HepG2 (cell line): ENCODE data around the gene UBR3. TPM values are rescaled to one million over a fixed set of nuclear protein-coding genes. Genes with fewer than 3 reads are reported as not detected.

Source experiments
- ATF7 ChIP-seq, 2 experiments: fragments of 450-650 bp in 1 of 2; sonication (generic) in 1 of 2; formaldehyde crosslinking in 1 of 2; IDR thresholded peaks; 2 replicates each; pipeline versions ENCODE4 v1.4.0 to v1.6.1; 2016 to 2020; ENCODE audit warnings: antibody characterized with exemption in 1 of 2, mild to moderate bottlenecking in 1 of 2, missing genetic modification reagents in 1 of 2
- BCL6 ChIP-seq: IDR thresholded peaks from 2 replicates; pipeline ENCODE4 v1.6.1; 2016; ENCODE audit warnings: missing genetic modification reagents, missing compliant biosample characterization
- JUND ChIP-seq: sonication (generic); formaldehyde crosslinking; IDR thresholded peaks from 2 replicates; pipeline ENCODE4 v1.8.0; 2022; ENCODE audit warnings: mild to moderate bottlenecking, missing genetic modification reagents
- NCOA1 ChIP-seq: sonication (generic); formaldehyde crosslinking; IDR thresholded peaks from 2 replicates; pipeline ENCODE4 v1.9.0; 2021; ENCODE audit warnings: missing genetic modification reagents
- RBM39 ChIP-seq: fragments of 200-400 bp; formaldehyde crosslinking; IDR thresholded peaks from one replicate; pipeline ENCODE4 v1.6.1; 2018; ENCODE audit warnings: antibody characterized with exemption, mild to moderate bottlenecking, low read depth, low read length; ENCODE audit not compliant: poor library complexity, severe bottlenecking
- ZFP62 ChIP-seq: sonication (generic); formaldehyde crosslinking; IDR thresholded peaks from 2 replicates; pipeline ENCODE4 v1.4.0; 2020; ENCODE audit warnings: missing genetic modification reagents
- ZNF101 ChIP-seq: sonication (generic); formaldehyde crosslinking; IDR thresholded peaks from 2 replicates; pipeline ENCODE4 v1.4.0; 2020; ENCODE audit warnings: mild to moderate bottlenecking, low read depth, missing genetic modification reagents, borderline replicate concordance
- ZNF138 ChIP-seq: sonication (generic); formaldehyde crosslinking; IDR thresholded peaks from 2 replicates; pipeline ENCODE4 v1.5.0; 2020; ENCODE audit warnings: mild to moderate bottlenecking, low read depth, missing genetic modification reagents
- ZNF296 ChIP-seq: sonication (generic); formaldehyde crosslinking; conservative IDR thresholded peaks from 2 replicates; pipeline ENCODE4 v1.5.0; 2020; ENCODE audit warnings: mild to moderate bottlenecking, missing genetic modification reagents
- ZNF350 ChIP-seq: sonication (generic); formaldehyde crosslinking; IDR thresholded peaks from 2 replicates; pipeline ENCODE4 v1.4.0; 2020; ENCODE audit warnings: mild to moderate bottlenecking, low read depth, missing genetic modification reagents, borderline replicate concordance
- ZNF670 ChIP-seq: sonication (generic); formaldehyde crosslinking; IDR thresholded peaks from 2 replicates; pipeline ENCODE4 v1.8.0; 2022; ENCODE audit warnings: mild to moderate bottlenecking, missing genetic modification reagents, borderline replicate concordance
- polyA plus RNA-seq, 8 experiments: library from polyadenylated mRNA; depleted of rRNA in 3 of 8; stranded (reverse) in 7 of 8; unstranded in 1 of 8; fragments of >200 nt; fragmentation: Illumina TruSeq in 4 of 8; extraction: Trizol in 4 of 8; gene quantifications; 2 replicates each; pipeline versions ENCODE4 v1.2.1 to v1.2.3, GENCODE V29; 2011 to 2016; ENCODE audit warnings: low read depth in 4 of 8, missing spikeins in 1 of 8, mixed read lengths in 1 of 8; ENCODE audit not compliant: insufficient read depth in 1 of 8
- total RNA-seq, 5 experiments: library from RNA; depleted of rRNA; stranded (reverse); fragments of >200 nt; fragmentation: Illumina TruSeq; extraction: Trizol; gene quantifications; 2 replicates each; pipeline ENCODE4 v1.2.3, GENCODE V29; 2016; ENCODE audit warnings: low read depth in 1 of 5
- TF ChIP-seq, protein P1 (sequence below): sonication (generic); formaldehyde crosslinking; IDR thresholded peaks from 2 replicates; pipeline ENCODE4 v1.5.1; 2020; ENCODE audit warnings: mild to moderate bottlenecking, missing genetic modification reagents, borderline replicate concordance
- TF ChIP-seq, protein P2 (sequence below): sonication (generic); formaldehyde crosslinking; IDR thresholded peaks from 2 replicates; pipeline ENCODE4 v1.8.0; 2022; ENCODE audit warnings: mild to moderate bottlenecking, missing genetic modification reagents
- TF ChIP-seq, protein P3 (sequence below): sonication (generic); formaldehyde crosslinking; conservative IDR thresholded peaks from 2 replicates; pipeline ENCODE4 v1.4.0; 2020; ENCODE audit warnings: missing genetic modification reagents
- TF ChIP-seq, protein P4 (sequence below): sonication (generic); formaldehyde crosslinking; IDR thresholded peaks from 2 replicates; pipeline ENCODE4 v1.4.0; 2020; ENCODE audit warnings: missing genetic modification reagents
- TF ChIP-seq, protein P5 (sequence below): IDR thresholded peaks from 2 replicates; pipeline ENCODE4 v1.6.1; 2016; ENCODE audit warnings: low read depth
- TF ChIP-seq, protein P6 (sequence below): sonication (generic); formaldehyde crosslinking; IDR thresholded peaks from 2 replicates; pipeline ENCODE4 v1.5.0; 2020; ENCODE audit warnings: mild to moderate bottlenecking, missing genetic modification reagents

The UBR3 gene
- total and polyA plus RNA-seq, 2 of the 13 experiments (the other 11 are each of a cell fraction or from before 2014, with no cell fraction given): 15.1 to 28.0 TPM

DNA sequence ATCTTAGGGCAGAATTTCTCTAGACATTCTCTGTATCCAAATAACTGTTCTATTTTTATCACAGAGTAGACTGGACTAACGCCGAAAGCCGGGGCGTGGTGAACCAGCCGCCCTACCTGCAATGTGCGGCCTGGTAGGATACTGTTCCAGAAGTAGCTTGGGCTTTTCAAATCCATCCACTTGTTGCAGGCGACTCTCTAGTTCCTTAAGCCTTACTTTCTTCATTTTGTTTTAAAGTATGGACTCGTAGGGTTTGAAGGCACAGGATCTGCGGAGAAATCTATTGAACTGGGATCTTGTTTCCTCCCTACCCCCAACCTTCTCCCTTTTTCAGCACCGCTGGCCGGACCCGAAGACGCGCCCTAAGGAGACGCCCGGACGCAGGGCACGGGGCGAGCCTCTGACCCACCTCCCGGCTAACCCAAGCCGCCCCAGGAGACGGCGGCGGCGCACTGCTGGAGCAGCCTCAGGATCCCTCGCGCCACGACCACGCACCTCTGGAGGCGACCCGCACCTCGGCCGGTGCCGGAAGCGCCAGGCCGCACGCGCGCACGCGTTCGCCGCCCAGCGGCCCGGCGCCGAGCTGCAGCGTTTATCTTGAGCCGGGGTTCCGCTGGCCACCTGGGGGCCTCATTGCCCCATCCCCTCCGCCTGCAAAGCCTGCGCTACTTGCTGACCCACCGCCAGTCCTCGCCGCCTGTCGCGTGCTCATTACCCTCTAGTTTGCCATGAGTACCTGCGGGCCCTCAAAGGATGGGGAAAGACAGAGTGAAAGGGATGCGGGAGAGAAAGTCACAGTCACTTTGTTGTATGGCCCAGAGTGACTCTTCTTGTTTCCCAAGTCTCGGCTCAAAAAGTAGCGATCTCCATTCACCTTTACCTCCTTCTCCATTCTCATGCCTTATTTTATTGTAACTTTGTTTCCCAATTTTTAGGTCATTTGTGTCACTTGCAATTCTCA lies 2.6 kb upstream of the UBR3 start, which contains the start of gene METTL5 (continued):
- 0 out of 2 replicates have a peak, but pooled peaks have one; percentile 67 for TF ChIP-seq ZNF296
- peak; percentile 88 for TF ChIP-seq NCOA1 (CRISPR knock-in tag)
- TF ChIP-seq, protein P1, sequence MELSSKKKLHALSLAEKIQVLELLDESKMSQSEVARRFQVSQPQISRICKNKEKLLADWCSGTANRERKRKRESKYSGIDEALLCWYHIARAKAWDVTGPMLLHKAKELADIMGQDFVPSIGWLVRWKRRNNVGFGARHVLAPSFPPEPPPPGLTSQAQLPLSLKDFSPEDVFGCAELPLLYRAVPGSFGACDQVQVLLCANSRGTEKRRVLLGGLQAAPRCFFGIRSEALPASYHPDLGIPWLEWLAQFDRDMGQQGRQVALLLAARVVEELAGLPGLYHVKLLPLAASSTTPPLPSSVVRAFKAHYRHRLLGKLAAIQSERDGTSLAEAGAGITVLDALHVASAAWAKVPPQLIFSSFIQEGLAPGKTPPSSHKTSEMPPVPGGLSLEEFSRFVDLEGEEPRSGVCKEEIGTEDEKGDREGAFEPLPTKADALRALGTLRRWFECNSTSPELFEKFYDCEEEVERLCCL (CRISPR knock-in tag): peak; percentile 93
- TF ChIP-seq, protein P2, sequence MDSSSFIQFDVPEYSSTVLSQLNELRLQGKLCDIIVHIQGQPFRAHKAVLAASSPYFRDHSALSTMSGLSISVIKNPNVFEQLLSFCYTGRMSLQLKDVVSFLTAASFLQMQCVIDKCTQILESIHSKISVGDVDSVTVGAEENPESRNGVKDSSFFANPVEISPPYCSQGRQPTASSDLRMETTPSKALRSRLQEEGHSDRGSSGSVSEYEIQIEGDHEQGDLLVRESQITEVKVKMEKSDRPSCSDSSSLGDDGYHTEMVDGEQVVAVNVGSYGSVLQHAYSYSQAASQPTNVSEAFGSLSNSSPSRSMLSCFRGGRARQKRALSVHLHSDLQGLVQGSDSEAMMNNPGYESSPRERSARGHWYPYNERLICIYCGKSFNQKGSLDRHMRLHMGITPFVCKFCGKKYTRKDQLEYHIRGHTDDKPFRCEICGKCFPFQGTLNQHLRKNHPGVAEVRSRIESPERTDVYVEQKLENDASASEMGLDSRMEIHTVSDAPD: peak; percentile 87
- TF ChIP-seq, protein P3, sequence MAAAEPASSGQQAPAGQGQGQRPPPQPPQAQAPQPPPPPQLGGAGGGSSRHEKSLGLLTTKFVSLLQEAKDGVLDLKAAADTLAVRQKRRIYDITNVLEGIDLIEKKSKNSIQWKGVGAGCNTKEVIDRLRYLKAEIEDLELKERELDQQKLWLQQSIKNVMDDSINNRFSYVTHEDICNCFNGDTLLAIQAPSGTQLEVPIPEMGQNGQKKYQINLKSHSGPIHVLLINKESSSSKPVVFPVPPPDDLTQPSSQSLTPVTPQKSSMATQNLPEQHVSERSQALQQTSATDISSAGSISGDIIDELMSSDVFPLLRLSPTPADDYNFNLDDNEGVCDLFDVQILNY (CRISPR knock-in tag): no peak
- TF ChIP-seq ZNF101: no peak
- no peak for TF ChIP-seq ZNF350 (CRISPR knock-in tag)
- TF ChIP-seq BCL6 (CRISPR knock-in tag): no peak
- TF ChIP-seq RBM39: peak; percentile 84
- TF ChIP-seq, protein P4, sequence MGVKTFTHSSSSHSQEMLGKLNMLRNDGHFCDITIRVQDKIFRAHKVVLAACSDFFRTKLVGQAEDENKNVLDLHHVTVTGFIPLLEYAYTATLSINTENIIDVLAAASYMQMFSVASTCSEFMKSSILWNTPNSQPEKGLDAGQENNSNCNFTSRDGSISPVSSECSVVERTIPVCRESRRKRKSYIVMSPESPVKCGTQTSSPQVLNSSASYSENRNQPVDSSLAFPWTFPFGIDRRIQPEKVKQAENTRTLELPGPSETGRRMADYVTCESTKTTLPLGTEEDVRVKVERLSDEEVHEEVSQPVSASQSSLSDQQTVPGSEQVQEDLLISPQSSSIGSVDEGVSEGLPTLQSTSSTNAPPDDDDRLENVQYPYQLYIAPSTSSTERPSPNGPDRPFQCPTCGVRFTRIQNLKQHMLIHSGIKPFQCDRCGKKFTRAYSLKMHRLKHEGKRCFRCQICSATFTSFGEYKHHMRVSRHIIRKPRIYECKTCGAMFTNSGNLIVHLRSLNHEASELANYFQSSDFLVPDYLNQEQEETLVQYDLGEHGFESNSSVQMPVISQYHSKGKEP (CRISPR knock-in tag): no peak
- no peak for TF ChIP-seq ATF7 (IDR thresholded peaks at IDR 0.05)
- no peak; the same call in 1 of the 2 replicates for TF ChIP-seq ATF7 (CRISPR knock-in tag; IDR thresholded peaks at IDR 0.05)
- TF ChIP-seq, protein P5, sequence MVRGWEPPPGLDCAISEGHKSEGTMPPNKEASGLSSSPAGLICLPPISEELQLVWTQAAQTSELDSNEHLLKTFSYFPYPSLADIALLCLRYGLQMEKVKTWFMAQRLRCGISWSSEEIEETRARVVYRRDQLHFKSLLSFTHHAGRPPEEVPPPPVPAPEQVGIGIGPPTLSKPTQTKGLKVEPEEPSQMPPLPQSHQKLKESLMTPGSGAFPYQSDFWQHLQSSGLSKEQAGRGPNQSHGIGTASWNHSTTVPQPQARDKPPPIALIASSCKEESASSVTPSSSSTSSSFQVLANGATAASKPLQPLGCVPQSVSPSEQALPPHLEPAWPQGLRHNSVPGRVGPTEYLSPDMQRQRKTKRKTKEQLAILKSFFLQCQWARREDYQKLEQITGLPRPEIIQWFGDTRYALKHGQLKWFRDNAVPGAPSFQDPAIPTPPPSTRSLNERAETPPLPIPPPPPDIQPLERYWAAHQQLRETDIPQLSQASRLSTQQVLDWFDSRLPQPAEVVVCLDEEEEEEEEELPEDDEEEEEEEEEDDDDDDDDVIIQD (CRISPR knock-in tag): peak; percentile 75
- peak; percentile 66; the same call in 1 of the 2 replicates for TF ChIP-seq ZNF670
- TF ChIP-seq, protein P6, sequence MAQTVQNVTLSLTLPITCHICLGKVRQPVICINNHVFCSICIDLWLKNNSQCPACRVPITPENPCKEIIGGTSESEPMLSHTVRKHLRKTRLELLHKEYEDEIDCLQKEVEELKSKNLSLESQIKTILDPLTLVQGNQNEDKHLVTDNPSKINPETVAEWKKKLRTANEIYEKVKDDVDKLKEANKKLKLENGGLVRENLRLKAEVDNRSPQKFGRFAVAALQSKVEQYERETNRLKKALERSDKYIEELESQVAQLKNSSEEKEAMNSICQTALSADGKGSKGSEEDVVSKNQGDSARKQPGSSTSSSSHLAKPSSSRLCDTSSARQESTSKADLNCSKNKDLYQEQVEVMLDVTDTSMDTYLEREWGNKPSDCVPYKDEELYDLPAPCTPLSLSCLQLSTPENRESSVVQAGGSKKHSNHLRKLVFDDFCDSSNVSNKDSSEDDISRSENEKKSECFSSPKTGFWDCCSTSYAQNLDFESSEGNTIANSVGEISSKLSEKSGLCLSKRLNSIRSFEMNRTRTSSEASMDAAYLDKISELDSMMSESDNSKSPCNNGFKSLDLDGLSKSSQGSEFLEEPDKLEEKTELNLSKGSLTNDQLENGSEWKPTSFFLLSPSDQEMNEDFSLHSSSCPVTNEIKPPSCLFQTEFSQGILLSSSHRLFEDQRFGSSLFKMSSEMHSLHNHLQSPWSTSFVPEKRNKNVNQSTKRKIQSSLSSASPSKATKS (CRISPR knock-in tag): no peak
- TF ChIP-seq ZFP62: no peak
- 0 out of 2 replicates have a peak, but pooled peaks have one; percentile 29 for TF ChIP-seq JUND (CRISPR knock-in tag)
- peak; percentile 94; the same call in 1 of the 2 replicates for TF ChIP-seq ZNF138 (CRISPR knock-in tag)
